OCI-LY3 (cell line): ENCODE results near the gene NAV2.

Experiments used
- H2AFZ ChIP-seq: fragments of 200-600, 300-600 bp; shearing (Covaris generic); 2 replicates; pipeline ENCODE4 v1.6.0; 2014; ENCODE audit warnings: antibody characterized with exemption, low read depth, low read length
- H3K27ac ChIP-seq: fragments of 200-600, 300-600 bp; sonication (generic); 2 replicates; pipeline ENCODE4 v1.5.1; 2014; ENCODE audit warnings: mild to moderate bottlenecking, low read length, moderate library complexity, mixed read lengths
- H3K27me3 ChIP-seq: fragments of 200-600, 300-600 bp; sonication (generic); 2 replicates; pipeline ENCODE4 v1.6.1; 2014; ENCODE audit warnings: low read depth, low read length, mixed read lengths
- H3K36me3 ChIP-seq: fragments of 200-600, 300-600 bp; sonication (generic); replicated peaks from 2 replicates; pipeline ENCODE3; 2014; ENCODE audit warnings: low read depth, low read length, mixed read lengths
- H3K4me1 ChIP-seq: fragments of 300-600, 200-600 bp; sonication (generic); 2 replicates; pipeline ENCODE4 v1.6.1; 2014; ENCODE audit warnings: low read length, mixed read lengths
- H3K4me2 ChIP-seq: fragments of 200-600, 300-600 bp; sonication (generic); 2 replicates; pipeline ENCODE4 v1.6.1; 2014; ENCODE audit warnings: low read length, mixed read lengths
- H3K4me3 ChIP-seq: fragments of 300-600, 200-600 bp; sonication (generic); 2 replicates; pipeline ENCODE4 v1.5.1; 2014; ENCODE audit warnings: antibody characterized with exemption, mild to moderate bottlenecking, low read length, moderate library complexity
- H3K79me2 ChIP-seq: fragments of 300-600, 200-600 bp; shearing (Covaris generic); 2 replicates; pipeline ENCODE4 v1.6.1; 2014; ENCODE audit warnings: mild to moderate bottlenecking, low read length, mixed read lengths
- H3K9ac ChIP-seq: fragments of 300-600, 200-600 bp; shearing (Covaris generic); 2 replicates; pipeline ENCODE4 v1.6.0; 2014; ENCODE audit warnings: mild to moderate bottlenecking, low read length, moderate library complexity
- H3K9me3 ChIP-seq: fragments of 200-600, 300-600 bp; shearing (Covaris generic); 2 replicates; pipeline ENCODE4 v1.6.1; 2014; ENCODE audit warnings: low read length, mixed read lengths; ENCODE audit not compliant: insufficient read depth
- H4K20me1 ChIP-seq: fragments of 200-600, 300-600 bp; sonication (generic); 2 replicates; pipeline ENCODE4 v1.6.1; 2016; ENCODE audit warnings: low read length, mixed read lengths; ENCODE audit not compliant: insufficient read depth
- CTCF ChIP-seq: fragments of 200-600, 300-600 bp; sonication (generic); IDR thresholded peaks from 2 replicates; pipeline ENCODE4 v1.5.1; 2014; ENCODE audit warnings: antibody characterized with exemption, low read length, low read depth
- EZH2phosphoT487 ChIP-seq: fragments of 200-600 bp; shearing (Covaris generic); IDR thresholded peaks from 2 replicates; pipeline ENCODE4 v1.6.1; 2018; ENCODE audit warnings: antibody characterized with exemption, mixed run types, low read depth

Gene NAV2

DNA sequence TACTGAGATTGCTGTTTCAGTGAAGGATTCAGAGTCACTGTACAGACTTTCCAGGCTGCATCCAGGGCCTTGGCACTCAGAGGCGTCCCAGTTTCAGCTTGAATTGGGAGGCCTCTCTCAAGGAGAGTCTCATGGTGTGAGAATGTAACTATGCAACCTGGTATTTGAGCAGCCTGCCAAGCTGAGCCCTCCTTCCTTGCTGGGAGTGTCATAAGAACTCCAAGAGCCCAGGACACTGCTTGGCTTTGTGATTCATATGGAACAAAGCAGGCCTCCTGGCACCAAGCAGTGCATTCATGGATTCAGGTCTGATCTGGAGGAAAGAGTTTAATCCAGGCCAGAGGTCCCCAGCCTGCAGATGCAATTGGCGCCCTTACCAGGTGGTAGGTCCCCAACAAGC, 276.0 kb downstream of the NAV2 start:
- no peaks in the 10 kb centered on the region for H4K20me1 ChIP-seq
- no peaks in the 10 kb centered on the region for H3K79me2 ChIP-seq
- H2AFZ ChIP-seq, result no peak overlapping the region
- peaks cover 34% of the 10 kb centered on the region for H3K4me1 ChIP-seq
- peaks cover 5% of the 10 kb centered on the region for H3K36me3 ChIP-seq
- peaks cover 24% of the 10 kb centered on the region for H3K27me3 ChIP-seq
- H3K9ac ChIP-seq, result no peak overlapping the region
- 0 out of 2 replicates have a peak, but pooled peaks cover 3% of the 10 kb centered on the region for H3K9me3 ChIP-seq
- no peak overlapping the region for H3K4me3 ChIP-seq
- H3K4me2 ChIP-seq, result peak overlapping the region; percentile 9; the same call in 1 of the 2 replicates
- TF ChIP-seq EZH2phosphoT487, result no peak
- TF ChIP-seq CTCF, result no peak
- no peak overlapping the region for H3K27ac ChIP-seq

- H3K4me3 ChIP-seq, result no peak overlapping the region
- H2AFZ ChIP-seq, result peak overlapping the region; percentile 12; the same call in 1 of the 2 replicates
- H3K27me3 ChIP-seq, result peaks cover 18% of the 10 kb centered on the region
- H3K36me3 ChIP-seq, result peaks cover 5% of the 10 kb centered on the region
- H3K27ac ChIP-seq, result no peak overlapping the region
- H3K4me1 ChIP-seq, result peaks cover 32% of the 10 kb centered on the region
- no peaks in the 10 kb centered on the region for H3K79me2 ChIP-seq
- TF ChIP-seq CTCF (no peak), EZH2phosphoT487 (no peak)
- H3K9ac ChIP-seq, result no peak overlapping the region
- H3K9me3 ChIP-seq, result 0 out of 2 replicates have a peak, but pooled peaks cover 3% of the 10 kb centered on the region
- no peaks in the 10 kb centered on the region for H4K20me1 ChIP-seq
- H3K4me2 ChIP-seq, result peak overlapping the region; percentile 9
Observed at GRCh38 chr11:19989191-19989590, 276.6 kb downstream of the NAV2 start.

DNA sequence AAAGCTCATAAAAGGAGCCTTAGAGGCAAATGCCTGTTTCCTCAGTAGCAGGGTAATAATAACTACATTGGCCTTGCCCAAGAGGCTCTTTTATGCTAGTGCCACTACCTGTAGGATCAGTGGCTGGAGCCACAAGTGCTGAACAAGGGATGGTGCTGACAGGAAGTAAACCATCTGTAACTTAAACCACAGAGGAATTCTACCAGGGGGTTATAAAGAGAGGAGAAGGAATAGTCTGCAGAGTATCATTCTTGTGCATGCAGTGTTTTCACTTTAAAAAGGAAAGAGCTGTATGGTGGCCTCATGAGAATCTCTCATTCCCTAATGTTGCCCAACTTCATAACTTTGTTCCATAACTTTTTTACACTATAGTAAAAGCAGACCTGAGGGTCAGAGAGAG, 279.5 kb downstream of the NAV2 start:
- no peaks in the 10 kb centered on the region for H4K20me1 ChIP-seq
- peaks cover 22% of the 10 kb centered on the region for H3K27me3 ChIP-seq
- 0 out of 2 replicates have a peak, but pooled peaks cover 3% of the 10 kb centered on the region for H3K9me3 ChIP-seq
- peaks cover 27% of the 10 kb centered on the region for H3K4me1 ChIP-seq
- peaks cover 5% of the 10 kb centered on the region for H3K36me3 ChIP-seq
- no peak overlapping the region for H3K9ac ChIP-seq
- H2AFZ ChIP-seq, result no peak overlapping the region
- H3K27ac ChIP-seq, result no peak overlapping the region
- no peaks in the 10 kb centered on the region for H3K79me2 ChIP-seq
- H3K4me3 ChIP-seq, result no peak overlapping the region
- H3K4me2 ChIP-seq, result no peak overlapping the region
- no peak for TF ChIP-seq EZH2phosphoT487
- TF ChIP-seq CTCF, result no peak

DNA sequence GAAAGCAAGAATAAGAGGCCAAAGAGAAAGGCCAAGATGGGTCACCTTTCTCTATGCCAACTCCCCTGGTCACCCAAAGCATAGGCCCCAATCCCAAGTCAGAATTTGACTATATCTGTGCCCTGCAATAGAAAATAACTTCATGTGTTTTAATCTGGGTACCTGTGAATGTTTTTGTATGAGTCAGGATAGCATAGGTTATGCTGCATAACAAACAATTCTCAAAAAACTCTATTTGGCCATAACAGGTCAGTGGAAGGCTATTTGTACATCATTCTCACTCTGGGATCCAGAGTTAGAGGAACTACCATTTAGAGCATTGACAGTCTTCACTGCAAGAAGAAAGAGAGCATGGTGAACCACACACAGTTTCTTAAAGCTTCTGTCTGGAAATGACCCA, 280.4 kb downstream of the NAV2 start:
- Histone ChIP-seq H4K20me1 (no peaks in the 10 kb centered on the region), H3K79me2 (no peaks in the 10 kb centered on the region), H2AFZ (no peak overlapping the region), H3K27me3 (peaks cover 27% of the 10 kb centered on the region), H3K36me3 (peaks cover 5% of the 10 kb centered on the region), H3K27ac (no peak overlapping the region), H3K4me2 (no peak overlapping the region), H3K4me3 (no peak overlapping the region), H3K9ac (no peak overlapping the region), H3K9me3 (0 out of 2 replicates have a peak, but pooled peaks cover 3% of the 10 kb centered on the region), H3K4me1 (peaks cover 18% of the 10 kb centered on the region)
- no peak for TF ChIP-seq CTCF
- TF ChIP-seq EZH2phosphoT487, result no peak
